Adrenal gland (tissue), 5 donors: Measurements from ENCODE around the gene TSPAN16.

ENCODE experiments used
- POLR2A ChIP-seq, 2 donors: fragments of 450-650 bp; IDR thresholded peaks; one replicate each; pipeline ENCODE4 v1.6.1; 2017; ENCODE audit warnings: antibody characterized with exemption in 2 of 2, mild to moderate bottlenecking in 2 of 2, moderate library complexity in 1 of 2
- TF ChIP-seq, protein P1 (sequence below), 6 experiments: fragments of 450-650 bp in 4 of 6; fragments of 200-600 bp in 2 of 6; sonication (generic) in 1 of 6; IDR thresholded peaks; 1 replicate in 5 of 6; 2 replicates in 1 of 6; pipeline versions ENCODE4 v1.5.1 to v1.8.0; 2016 to 2021; ENCODE audit warnings: antibody characterized with exemption in 6 of 6, mild to moderate bottlenecking in 2 of 6, moderate library complexity in 1 of 6
- donor health status: DM: no; HTN: no; CAD: no.

DNA sequence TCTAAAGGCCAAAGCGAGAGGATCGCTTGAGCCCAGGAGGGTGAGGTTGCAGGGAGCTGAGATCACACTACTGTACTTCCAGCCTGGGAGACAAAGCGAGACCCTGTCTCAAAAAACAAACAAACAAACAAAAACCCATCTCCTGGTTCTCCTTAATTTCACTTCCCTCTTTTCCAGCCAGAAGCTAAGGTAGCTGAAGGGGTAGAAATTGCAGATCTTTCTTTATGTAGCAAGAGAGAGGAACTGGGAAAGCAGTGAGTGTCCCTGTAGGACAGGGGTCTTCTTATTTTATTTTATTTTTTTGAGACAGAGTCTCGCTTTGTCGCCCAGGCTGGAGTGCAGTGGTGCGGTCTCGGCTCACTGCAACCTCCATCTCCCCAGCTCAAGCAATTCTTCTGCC is 4.5 kb upstream of the TSPAN16 start:
- TF ChIP-seq, protein P1, sequence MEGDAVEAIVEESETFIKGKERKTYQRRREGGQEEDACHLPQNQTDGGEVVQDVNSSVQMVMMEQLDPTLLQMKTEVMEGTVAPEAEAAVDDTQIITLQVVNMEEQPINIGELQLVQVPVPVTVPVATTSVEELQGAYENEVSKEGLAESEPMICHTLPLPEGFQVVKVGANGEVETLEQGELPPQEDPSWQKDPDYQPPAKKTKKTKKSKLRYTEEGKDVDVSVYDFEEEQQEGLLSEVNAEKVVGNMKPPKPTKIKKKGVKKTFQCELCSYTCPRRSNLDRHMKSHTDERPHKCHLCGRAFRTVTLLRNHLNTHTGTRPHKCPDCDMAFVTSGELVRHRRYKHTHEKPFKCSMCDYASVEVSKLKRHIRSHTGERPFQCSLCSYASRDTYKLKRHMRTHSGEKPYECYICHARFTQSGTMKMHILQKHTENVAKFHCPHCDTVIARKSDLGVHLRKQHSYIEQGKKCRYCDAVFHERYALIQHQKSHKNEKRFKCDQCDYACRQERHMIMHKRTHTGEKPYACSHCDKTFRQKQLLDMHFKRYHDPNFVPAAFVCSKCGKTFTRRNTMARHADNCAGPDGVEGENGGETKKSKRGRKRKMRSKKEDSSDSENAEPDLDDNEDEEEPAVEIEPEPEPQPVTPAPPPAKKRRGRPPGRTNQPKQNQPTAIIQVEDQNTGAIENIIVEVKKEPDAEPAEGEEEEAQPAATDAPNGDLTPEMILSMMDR (IDR thresholded peaks at IDR 0.05): no peak
- TF ChIP-seq POLR2A (IDR thresholded peaks at IDR 0.05): no peak
